Stomach (tissue), 9 donors: Measurements from ENCODE around the gene RPL5. TPM values are rescaled to one million over a fixed set of nuclear protein-coding genes. Genes with fewer than 3 reads are reported as not detected.

Experiments used
- DNase-seq, 2 donors: peaks; one replicate each; pipeline versions ENCODE4 v3.0.0 to v3.0.0-alpha.2; 2013 to 2019
- H3K27ac ChIP-seq, 5 donors: fragments of 200-600 bp in 4 of 5; sonication (generic) in 4 of 5; one replicate each; pipeline ENCODE4 v1.5.1; 2013 to 2019; ENCODE audit warnings: mild to moderate bottlenecking in 1 of 5, moderate library complexity in 1 of 5
- H3K27me3 ChIP-seq, 3 donors: fragments of 200-600 bp; sonication (generic); one replicate each; pipeline ENCODE4 v1.5.1; 2017 to 2019; ENCODE audit warnings: mixed run types in 1 of 3
- H3K36me3 ChIP-seq, 4 donors: fragments of 200-600 bp; sonication (generic); 1 replicate in 3 of 4; 2 replicates in 1 of 4; pipeline ENCODE4 v1.5.1; 2016 to 2019
- H3K4me1 ChIP-seq, 4 donors: fragments of 200-600 bp; sonication (generic); one replicate each; pipeline ENCODE4 v1.5.1; 2016 to 2019
- H3K4me3 ChIP-seq, 4 donors: fragments of 200-600 bp; sonication (generic) in 3 of 4; one replicate each; pipeline ENCODE4 v1.5.1; 2016 to 2019; ENCODE audit warnings: mild to moderate bottlenecking in 1 of 4
- H3K9me3 ChIP-seq, 4 donors: fragments of 200-600 bp; sonication (generic); one replicate each; pipeline ENCODE4 v1.5.1; 2016 to 2019
- CTCF ChIP-seq, 7 experiments: fragments of 450-650 bp in 4 of 7; fragments of 200-600 bp in 3 of 7; sonication (generic) in 3 of 7; IDR thresholded peaks; one replicate each; pipeline ENCODE4 v1.5.1; 2016 to 2019; ENCODE audit warnings: antibody characterized with exemption in 7 of 7, control low read depth in 2 of 7, mild to moderate bottlenecking in 1 of 7
- EP300 ChIP-seq: sonication (generic); formaldehyde crosslinking; IDR thresholded peaks from one replicate; pipeline ENCODE4 v1.6.1; 2017; ENCODE audit warnings: antibody characterized with exemption
- POLR2A ChIP-seq, 4 donors: fragments of 450-650 bp; IDR thresholded peaks; one replicate each; pipeline ENCODE4 v1.6.1; 2016; ENCODE audit warnings: antibody characterized with exemption in 4 of 4, control low read depth in 2 of 4, mild to moderate bottlenecking in 1 of 4, moderate library complexity in 1 of 4
- POLR2AphosphoS5 ChIP-seq, 3 donors: sonication (generic); formaldehyde crosslinking; IDR thresholded peaks; one replicate each; pipeline ENCODE4 v1.6.1; 2016; ENCODE audit warnings: antibody characterized with exemption in 3 of 3
- WGBS, 5 donors: extraction: QIAGEN DNeasy Blood & Tissue Kit in 3 of 5; methylation state at CpG; one replicate each; pipeline versions ENCODE4 v1.1.5 to v1.1.7; 2013 to 2018; 5-methylcytosine and 5-hydroxymethylcytosine counted together
- intact Hi-C: fragments of 100-400 bp; cut with DNase I; formaldehyde crosslinking; loops from one replicate; pipeline ENCODE4 v1.15.1; 2023; ENCODE audit warnings: low total_unique reads
- polyA plus RNA-seq, 3 donors: library from polyadenylated mRNA; stranded (reverse); fragments of 200-250 nt; gene quantifications; one replicate each; pipeline ENCODE4 v1.2.3, GENCODE V29; 2013
- total RNA-seq, 5 donors: library from RNA; depleted of rRNA; stranded (reverse); fragments of >200 nt; gene quantifications; one replicate each; pipeline versions ENCODE4 v1.1.0 to v1.2.3, GENCODE V29; 2014 to 2016
- donor health status: healthy with polysubstance abuse.
- donor health status: Bipolar disorder and iron deficiency.
- donor health status: healthy.

Gene RPL5
- total and polyA plus RNA-seq, 8 donors: 1,447 to 2,593 (median 1,749) TPM

- Histone ChIP-seq H3K9me3 (no peaks in the 10 kb centered on the region), H3K27ac (no peak overlapping the region), H3K4me1 (peaks cover 0 to 6% (median 0%) of the 10 kb centered on the region in 4 donors), H3K4me3 (no peak overlapping the region), H3K36me3 (no peaks in the 10 kb centered on the region), H3K27me3 (no peaks in the 10 kb centered on the region)
- no peak for DNase-seq
- intact Hi-C loops: no loop called here
- TF ChIP-seq CTCF (IDR thresholded peaks at IDR 0.05): no peak
- TF ChIP-seq POLR2AphosphoS5 (IDR thresholded peaks at IDR 0.05): no peak
- no peak for TF ChIP-seq POLR2A (IDR thresholded peaks at IDR 0.05)
- TF ChIP-seq EP300: no peak
These were observed 32.3 kb downstream of the RPL5 start for GRCh38 chr1:92864131-92864530.

GRCh38 chr1:92870591-92870990 is 38.8 kb downstream of the RPL5 start:
- intact Hi-C loops: no loop called here
- TF ChIP-seq POLR2A (IDR thresholded peaks at IDR 0.05): no peak
- TF ChIP-seq EP300: no peak
- TF ChIP-seq POLR2AphosphoS5 (IDR thresholded peaks at IDR 0.05): no peak
- TF ChIP-seq CTCF (IDR thresholded peaks at IDR 0.05): no peak
- 93 to 97% (median 94%) methylated on average over 2 of the region's 2 CpGs for WGBS, 5 donors

GRCh38 chr1:92872719-92873118 is 40.9 kb downstream of the RPL5 start:
- intact Hi-C loops: no loop called here
- TF ChIP-seq CTCF (IDR thresholded peaks at IDR 0.05): no peak
- H3K36me3 ChIP-seq: peaks cover 0 to 14% (median 6%) of the 10 kb centered on the region in 4 donors
- no peaks in the 10 kb centered on the region for H3K9me3 ChIP-seq
- no peak overlapping the region for H3K4me3 ChIP-seq
- DNase-seq: peak in 1 of 2 donors; percentile 27
- no peaks in the 10 kb centered on the region for H3K27me3 ChIP-seq
- H3K4me1 ChIP-seq: peaks cover 0 to 12% (median 6%) of the 10 kb centered on the region in 4 donors
- WGBS, 5 donors: 35 to 71% (median 59%) methylated on average over 2 of the region's 2 CpGs
- no peak overlapping the region for H3K27ac ChIP-seq

More at GRCh38 chr1:92870591-92870990, 38.8 kb downstream of the RPL5 start:
- no peak for DNase-seq
- no peaks in the 10 kb centered on the region for H3K9me3 ChIP-seq
- no peak overlapping the region for H3K27ac ChIP-seq
- peaks cover 0 to 14% (median 6%) of the 10 kb centered on the region in 4 donors for H3K36me3 ChIP-seq
- no peak overlapping the region for H3K4me3 ChIP-seq
- H3K4me1 ChIP-seq: no peaks in the 10 kb centered on the region
- H3K27me3 ChIP-seq: no peaks in the 10 kb centered on the region

GRCh38 chr1:92874987-92875386 is 43.1 kb downstream of the RPL5 start:
- no peaks in the 10 kb centered on the region for H3K9me3 ChIP-seq
- no peaks in the 10 kb centered on the region for H3K27me3 ChIP-seq
- WGBS, 5 donors: 41 to 62% (median 51%) methylated on average over 2 of the region's 2 CpGs
- H3K4me1 ChIP-seq: peaks cover 4 to 25% (median 12%) of the 10 kb centered on the region in 4 donors
- no peak for TF ChIP-seq POLR2AphosphoS5 (IDR thresholded peaks at IDR 0.05)
- no peak for TF ChIP-seq POLR2A (IDR thresholded peaks at IDR 0.05)
- no peak for TF ChIP-seq CTCF (IDR thresholded peaks at IDR 0.05)
- TF ChIP-seq EP300: no peak
- peaks cover 0 to 14% (median 6%) of the 10 kb centered on the region in 4 donors for H3K36me3 ChIP-seq
- intact Hi-C loops: no loop called here
- no peak overlapping the region for H3K4me3 ChIP-seq
- no peak overlapping the region for H3K27ac ChIP-seq
- DNase-seq: no peak
